SK-N-MC (cell line): Measurements from ENCODE around the gene HSD17B13.

ENCODE experiments used
- EZH2 ChIP-seq: fragments of 200-600 bp; sonication (generic); IDR thresholded peaks from one replicate; pipeline ENCODE4 v1.6.1; 2017; ENCODE audit warnings: antibody characterized with exemption
- FOXP2 ChIP-seq: optimal IDR thresholded peaks from 2 replicates; pipeline ENCODE3; 2011; ENCODE audit warnings: mild to moderate bottlenecking, moderate library complexity; ENCODE audit not compliant: insufficient read depth; ENCODE audit errors: extremely low read length, control extremely low read depth
- POLR2AphosphoS5 ChIP-seq: IDR thresholded peaks from 2 replicates; pipeline ENCODE4 v1.6.1; 2012; ENCODE audit warnings: mild to moderate bottlenecking, low read depth, low read length, borderline replicate concordance

- TF ChIP-seq EZH2 (no peak), POLR2AphosphoS5 (no peak), FOXP2 (no peak)
These were observed 794 bp downstream of the HSD17B13 start for GRCh38 chr4:87321888-87322287.
